Measurements from ENCODE around the gene FER.
"Not testable (repeated sequence)": the region's sequence is repeated elsewhere in the genome, so short reads cannot be mapped to it uniquely, and the experiment has no call there.

The FER gene

GRCh38 chr5:108753877-108754276, 6.2 kb downstream of the FER start:
- Histone ChIP-seq H3K36me3 (peaks cover 0 to 4% (median 0%) of the 10 kb centered on the region in 11 experiments; a peak in 1 of 22 replicates), H3K4me3 (no peak overlapping the region), H4K20me1 (peaks cover 0 to 2% (median 0%) of the 10 kb centered on the region in 11 experiments; a peak in 1 of 22 replicates), H3K4me2 (no peak overlapping the region), H3K4me1 (peaks cover 0 to 16% (median 8%) of the 10 kb centered on the region in 10 experiments; a peak in 13 of 20 replicates), H3K9ac (no peak overlapping the region), H3K9me3 (replicated peaks in 1 of 11) (peaks cover 0 to 6% (median 4%) of the 10 kb centered on the region in 11 experiments; a peak in 9 of 22 replicates), H3K27me3 (no peaks in the 10 kb centered on the region; a peak in 2 of 22 replicates), H3K27ac (no peak overlapping the region)
- TF ChIP-seq Cebpa-rat (IDR thresholded peaks at IDR 0.05), result no peak

GRCh38 chr5:108760512-108760911, 12.8 kb downstream of the FER start:
- H3K27me3 ChIP-seq, result no peaks in the 10 kb centered on the region
- peaks cover 0 to 28% (median 3%) of the 10 kb centered on the region in 10 experiments; a peak in 7 of 20 replicates for H3K4me1 ChIP-seq
- peaks cover 14 to 29% (median 22%) of the 10 kb centered on the region in 11 experiments for H3K9me3 ChIP-seq (replicated peaks in 1 of 11)
- H3K27ac ChIP-seq, result no peak overlapping the region
- H3K36me3 ChIP-seq, result peaks cover 0 to 16% (median 12%) of the 10 kb centered on the region in 11 experiments; a peak in 9 of 22 replicates
- H3K4me2 ChIP-seq, result no peak overlapping the region
- TF ChIP-seq Cebpa-rat (IDR thresholded peaks at IDR 0.05), result no peak
- H4K20me1 ChIP-seq, result no peaks in the 10 kb centered on the region; a peak in 1 of 22 replicates
- H3K9ac ChIP-seq, result no peak overlapping the region
- no peak overlapping the region for H3K4me3 ChIP-seq

- Histone ChIP-seq H3K4me1 (peaks cover 0 to 46% (median 10%) of the 10 kb centered on the region in 10 experiments; a peak in 12 of 20 replicates), H3K9ac (0 out of 22 replicates have a peak overlapping the region, but pooled peaks of 1 of the 11 experiments have one; percentile 4), H3K27me3 (no peaks in the 10 kb centered on the region), H3K4me3 (no peak overlapping the region), H3K27ac (peak overlapping the region in 1 of 11 experiments; percentile 9; a peak in 1 of 22 replicates), H3K4me2 (peak overlapping the region in 3 of 11 experiments; percentile 11 to 75 (median 65); a peak in 6 of 22 replicates), H4K20me1 (no peaks in the 10 kb centered on the region), H3K36me3 (peaks cover 0 to 16% (median 12%) of the 10 kb centered on the region in 11 experiments; a peak in 9 of 22 replicates), H3K9me3 (replicated peaks in 1 of 11) (peaks cover 14 to 29% (median 22%) of the 10 kb centered on the region in 11 experiments)
- TF ChIP-seq Cebpa-rat (IDR thresholded peaks at IDR 0.05), result no peak
Observed at GRCh38 chr5:108762660-108763059, 15.0 kb downstream of the FER start.

- H3K4me2 ChIP-seq, result peak overlapping the region in 2 of 11 experiments; percentile 65 to 75; a peak in 1 of 22 replicates
- H3K4me1 ChIP-seq, result peaks cover 0 to 46% (median 10%) of the 10 kb centered on the region in 10 experiments; a peak in 12 of 20 replicates
- peaks cover 14 to 28% (median 22%) of the 10 kb centered on the region in 11 experiments for H3K9me3 ChIP-seq (replicated peaks in 1 of 11)
- H3K27ac ChIP-seq, result no peak overlapping the region
- no peaks in the 10 kb centered on the region for H4K20me1 ChIP-seq
- no peak for TF ChIP-seq Cebpa-rat (IDR thresholded peaks at IDR 0.05)
- H3K27me3 ChIP-seq, result no peaks in the 10 kb centered on the region
- H3K9ac ChIP-seq, result no peak overlapping the region
- H3K36me3 ChIP-seq, result peaks cover 0 to 16% (median 12%) of the 10 kb centered on the region in 11 experiments; a peak in 9 of 22 replicates
- H3K4me3 ChIP-seq, result no peak overlapping the region
Observed at GRCh38 chr5:108763222-108763916, 15.7 kb downstream of the FER start.

- TF ChIP-seq Cebpa-rat (IDR thresholded peaks at IDR 0.05), result no peak
- H3K9me3 ChIP-seq (replicated peaks in 1 of 11), result peaks cover 0 to 5% (median 0%) of the 10 kb centered on the region in 11 experiments; a peak in 4 of 22 replicates
- peak overlapping the region in 3 of 11 experiments; percentile 11 to 26 (median 17); a peak in 3 of 22 replicates for H3K4me2 ChIP-seq
- H3K4me1 ChIP-seq, result peaks cover 0 to 46% (median 10%) of the 10 kb centered on the region in 10 experiments; a peak in 12 of 20 replicates
- H3K27me3 ChIP-seq, result no peaks in the 10 kb centered on the region
- H3K9ac ChIP-seq, result no peak overlapping the region
- H3K36me3 ChIP-seq, result peaks cover 0 to 21% (median 0%) of the 10 kb centered on the region in 11 experiments; a peak in 5 of 22 replicates
- no peak overlapping the region for H3K4me3 ChIP-seq
- H3K27ac ChIP-seq, result no peak overlapping the region
- no peaks in the 10 kb centered on the region for H4K20me1 ChIP-seq
Observed at GRCh38 chr5:108765647-108766046, 17.9 kb downstream of the FER start.

GRCh38 chr5:108766916-108767315, 19.2 kb downstream of the FER start:
- H3K27me3 ChIP-seq; H4K20me1 ChIP-seq; H3K9me3 ChIP-seq (replicated peaks in 1 of 11); H3K9ac ChIP-seq; H3K4me3 ChIP-seq: not testable (repeated sequence)
- Histone ChIP-seq H3K4me2 (peak overlapping the region in 5 of 11 experiments; percentile 4 to 85 (median 67); a peak in 9 of 22 replicates), H3K4me1 (peaks cover 0 to 40% (median 10%) of the 10 kb centered on the region in 10 experiments; a peak in 12 of 20 replicates), H3K27ac (peak overlapping the region in 3 of 11 experiments; percentile 10 to 47 (median 10); a peak in 2 of 22 replicates), H3K36me3 (peaks cover 0 to 28% (median 0%) of the 10 kb centered on the region in 11 experiments; a peak in 5 of 22 replicates)

GRCh38 chr5:108769352-108769751, 21.7 kb downstream of the FER start:
- H3K27me3 ChIP-seq, result no peaks in the 10 kb centered on the region
- no peak overlapping the region for H3K4me3 ChIP-seq
- H3K9ac ChIP-seq, result no peak overlapping the region
- no peak overlapping the region for H3K27ac ChIP-seq
- H3K4me2 ChIP-seq, result no peak overlapping the region
- H4K20me1 ChIP-seq, result no peaks in the 10 kb centered on the region
- TF ChIP-seq Cebpa-rat (IDR thresholded peaks at IDR 0.05), result no peak
- H3K4me1 ChIP-seq, result peaks cover 0 to 30% (median 10%) of the 10 kb centered on the region in 10 experiments; a peak in 12 of 20 replicates
- peaks cover 0 to 52% (median 6%) of the 10 kb centered on the region in 11 experiments; a peak in 11 of 22 replicates for H3K36me3 ChIP-seq
- peaks cover 0 to 14% (median 11%) of the 10 kb centered on the region in 11 experiments; a peak in 15 of 22 replicates for H3K9me3 ChIP-seq (replicated peaks in 1 of 11)

GRCh38 chr5:108772626-108773025, 24.9 kb downstream of the FER start:
- no peak overlapping the region for H3K9ac ChIP-seq
- H3K27me3 ChIP-seq, result no peaks in the 10 kb centered on the region
- H3K27ac ChIP-seq, result no peak overlapping the region
- H3K36me3 ChIP-seq, result peaks cover 0 to 62% (median 7%) of the 10 kb centered on the region in 11 experiments; a peak in 12 of 22 replicates
- H4K20me1 ChIP-seq, result no peaks in the 10 kb centered on the region
- H3K4me1 ChIP-seq, result peaks cover 0 to under 1% (median 0%) of the 10 kb centered on the region in 10 experiments; a peak in 2 of 20 replicates
- H3K4me2 ChIP-seq, result no peak overlapping the region
- no peak for TF ChIP-seq Cebpa-rat (IDR thresholded peaks at IDR 0.05)
- H3K9me3 ChIP-seq (replicated peaks in 1 of 11), result peaks cover 5 to 22% (median 16%) of the 10 kb centered on the region in 11 experiments; a peak in 20 of 22 replicates
- H3K4me3 ChIP-seq, result no peak overlapping the region

- Histone ChIP-seq H3K36me3 (peaks cover 0 to 69% (median 7%) of the 10 kb centered on the region in 11 experiments; a peak in 12 of 22 replicates), H3K4me3 (no peak overlapping the region), H3K9me3 (replicated peaks in 1 of 11) (peaks cover 7 to 29% (median 20%) of the 10 kb centered on the region in 11 experiments; a peak in 20 of 22 replicates), H3K27ac (no peak overlapping the region), H4K20me1 (no peaks in the 10 kb centered on the region), H3K9ac (no peak overlapping the region), H3K4me1 (no peaks in the 10 kb centered on the region; a peak in 1 of 20 replicates), H3K4me2 (no peak overlapping the region), H3K27me3 (no peaks in the 10 kb centered on the region)
- TF ChIP-seq Cebpa-rat (IDR thresholded peaks at IDR 0.05), result no peak
Observed at GRCh38 chr5:108773330-108773729, 25.6 kb downstream of the FER start.

- not testable (repeated sequence) for H4K20me1 ChIP-seq, H3K9ac ChIP-seq, H3K4me3 ChIP-seq, H3K27ac ChIP-seq, H3K4me1 ChIP-seq, H3K27me3 ChIP-seq, H3K4me2 ChIP-seq
- Histone ChIP-seq H3K9me3 (replicated peaks in 1 of 11) (peaks cover 7 to 30% (median 20%) of the 10 kb centered on the region in 11 experiments; a peak in 20 of 22 replicates), H3K36me3 (peaks cover 0 to 66% (median 7%) of the 10 kb centered on the region in 11 experiments; a peak in 12 of 22 replicates)
Observed at GRCh38 chr5:108774079-108774478, 26.4 kb downstream of the FER start.

GRCh38 chr5:108777582-108777981, 29.9 kb downstream of the FER start:
- H3K27me3 ChIP-seq, H3K4me1 ChIP-seq, H3K4me3 ChIP-seq, H3K27ac ChIP-seq, H3K9ac ChIP-seq, H4K20me1 ChIP-seq, H3K4me2 ChIP-seq: not testable (repeated sequence)
- peaks cover 7 to 30% (median 20%) of the 10 kb centered on the region in 11 experiments; a peak in 20 of 22 replicates for H3K9me3 ChIP-seq (replicated peaks in 1 of 11)
- peaks cover 0 to 38% (median 7%) of the 10 kb centered on the region in 11 experiments; a peak in 12 of 22 replicates for H3K36me3 ChIP-seq

- not testable (repeated sequence) for H4K20me1 ChIP-seq, H3K4me3 ChIP-seq
- peaks cover 40 to 52% (median 50%) of the 10 kb centered on the region in 11 experiments for H3K9me3 ChIP-seq (replicated peaks in 1 of 11)
Observed at GRCh38 chr5:108784577-108784976, 36.9 kb downstream of the FER start.

More at GRCh38 chr5:108784577-108784976, 36.9 kb downstream of the FER start:
- H3K4me1 ChIP-seq, H3K27ac ChIP-seq, H3K27me3 ChIP-seq, H3K9ac ChIP-seq, H3K4me2 ChIP-seq: not testable (repeated sequence)
- peaks cover 19 to 57% (median 43%) of the 10 kb centered on the region in 11 experiments for H3K36me3 ChIP-seq

Data from BLaER1 treated with 17β-estradiol and CSF1 and Interleukin-3, amounts not matched to agents 10 nM and 100 nM (cell line).